Glomerular visceral epithelial cell (primary cell): ENCODE data around the gene TMOD2.

Source experiments
- DNase-seq: peaks from one replicate; pipeline ENCODE4 v3.0.0-alpha.2; 2016; ENCODE audit errors: extremely low spot score

TMOD2 gene

GRCh38 chr15:51736069-51736468 lies 15.3 kb upstream of the TMOD2 start:
- no peak for DNase-seq

GRCh38 chr15:51736751-51737521 lies 14.5 kb upstream of the TMOD2 start:
- DNase-seq: no peak

- DNase-seq: peak; percentile 58
Measured at GRCh38 chr15:51737522-51738305, 13.7 kb upstream of the TMOD2 start, which contains the start of gene LYSMD2. Gene LYSMD2, minus strand, starts transcription at chr15:51737655. Its CDS starts 33 bp downstream, at chr15:51737622.

- no peak for DNase-seq
Measured at GRCh38 chr15:51738553-51738952, 12.8 kb upstream of the TMOD2 start.

GRCh38 chr15:51739061-51739712 lies 12.2 kb upstream of the TMOD2 start:
- DNase-seq: no peak

GRCh38 chr15:51749307-51749706 lies 2.1 kb upstream of the TMOD2 start:
- no peak for DNase-seq

- DNase-seq: no peak
Measured at GRCh38 chr15:51750186-51750585, 1.2 kb upstream of the TMOD2 start.

GRCh38 chr15:51751697-51752683 lies 593 bp downstream of the TMOD2 start:
- DNase-seq: no peak

- no peak for DNase-seq
Measured at GRCh38 chr15:51752888-51753287, 1.5 kb downstream of the TMOD2 start.

GRCh38 chr15:51754267-51754666 lies 2.9 kb downstream of the TMOD2 start:
- no peak for DNase-seq

- DNase-seq: no peak
Measured at GRCh38 chr15:51755790-51756189, 4.4 kb downstream of the TMOD2 start.

GRCh38 chr15:51756482-51756881 lies 5.1 kb downstream of the TMOD2 start:
- DNase-seq: no peak

- DNase-seq: no peak
Measured at GRCh38 chr15:51757450-51757849, 6.1 kb downstream of the TMOD2 start.

- no peak for DNase-seq
Measured at GRCh38 chr15:51758645-51759044, 7.2 kb downstream of the TMOD2 start.

- peak; percentile 60 for DNase-seq
Measured at GRCh38 chr15:51759557-51760070, 8.2 kb downstream of the TMOD2 start.

- DNase-seq: no peak
Measured at GRCh38 chr15:51760805-51761204, 9.4 kb downstream of the TMOD2 start.

- DNase-seq: no peak
Measured at GRCh38 chr15:51765751-51766150, 14.4 kb downstream of the TMOD2 start.

- DNase-seq: no peak
Measured at GRCh38 chr15:51766341-51766740, 14.9 kb downstream of the TMOD2 start.

GRCh38 chr15:51768018-51768417 lies 16.6 kb downstream of the TMOD2 start:
- no peak for DNase-seq

- no peak for DNase-seq
Measured at GRCh38 chr15:51770902-51771301, 19.5 kb downstream of the TMOD2 start.

GRCh38 chr15:51771773-51772172 lies 20.4 kb downstream of the TMOD2 start:
- no peak for DNase-seq
